ENCODE measurements around the gene GRK5.
A peak's percentile ranks its signal among the peaks of the same experiment; 100 is the strongest.
"Not testable (repeated sequence)": the region's sequence is repeated elsewhere in the genome, so short reads cannot be mapped to it uniquely, and the experiment has no call there.

GRK5 gene

DNA sequence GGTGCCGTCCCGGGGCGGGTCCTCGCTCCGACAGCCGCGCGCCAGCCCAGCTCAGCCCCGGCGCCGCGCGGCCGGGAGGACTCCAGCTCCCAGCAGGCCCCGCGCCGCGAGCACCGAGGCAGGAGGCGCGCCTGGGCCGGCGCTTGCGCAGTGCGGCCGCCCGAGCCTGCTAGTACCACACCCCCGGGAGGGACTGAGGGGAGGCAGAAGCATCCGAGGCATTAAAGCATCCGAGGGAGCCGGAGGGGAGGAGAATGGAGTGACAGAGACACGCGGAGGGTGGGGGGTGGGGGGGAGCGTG, at the start of gene GRK5:
TSS of gene GRK5 (plus strand) at position 206 of the 301 bp plus-strand sequence. CDS start 347 bp downstream, outside the sequence.
- peak; percentile 97 for DNase-seq (ENCODE audit: low spot score)

DNA sequence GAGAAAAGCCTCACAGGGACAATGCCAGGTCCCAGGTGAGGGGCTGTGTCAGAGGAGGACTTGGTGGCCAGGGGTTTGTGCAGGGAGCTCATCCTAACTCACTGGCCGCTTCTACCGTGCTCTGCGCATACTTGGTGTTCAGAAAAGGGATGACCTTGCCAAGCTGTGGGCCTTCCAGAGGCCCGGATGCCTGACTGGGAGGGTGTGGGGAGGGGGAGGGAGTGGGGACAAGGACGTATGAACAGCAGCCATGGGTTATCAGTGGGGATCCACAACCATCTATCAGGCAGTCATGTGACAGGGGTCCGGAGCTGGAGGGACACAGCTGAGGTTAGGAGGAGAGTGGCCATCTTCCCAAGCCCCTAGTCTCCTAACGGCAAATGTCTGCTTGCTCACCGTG, 48.0 kb upstream of the GRK5 start:
- no peak for DNase-seq (ENCODE audit: low spot score)

- no peak for DNase-seq (ENCODE audit: low spot score)
Observed at GRCh38 chr10:119161680-119162451, 45.5 kb upstream of the GRK5 start.

- DNase-seq (ENCODE audit: low spot score) = no peak
Observed at GRCh38 chr10:119162452-119163092, 44.8 kb upstream of the GRK5 start.

GRCh38 chr10:119165171-119166117, 41.9 kb upstream of the GRK5 start, which contains the start of gene SFXN4:
SFXN4 (minus strand) TSS chr10:119165714; CDS start chr10:119165647, 67 bp downstream.
- DNase-seq (ENCODE audit: low spot score) = peak; percentile 84

- no peak for DNase-seq (ENCODE audit: low spot score)
Observed at GRCh38 chr10:119166118-119166500, 41.3 kb upstream of the GRK5 start.

DNA sequence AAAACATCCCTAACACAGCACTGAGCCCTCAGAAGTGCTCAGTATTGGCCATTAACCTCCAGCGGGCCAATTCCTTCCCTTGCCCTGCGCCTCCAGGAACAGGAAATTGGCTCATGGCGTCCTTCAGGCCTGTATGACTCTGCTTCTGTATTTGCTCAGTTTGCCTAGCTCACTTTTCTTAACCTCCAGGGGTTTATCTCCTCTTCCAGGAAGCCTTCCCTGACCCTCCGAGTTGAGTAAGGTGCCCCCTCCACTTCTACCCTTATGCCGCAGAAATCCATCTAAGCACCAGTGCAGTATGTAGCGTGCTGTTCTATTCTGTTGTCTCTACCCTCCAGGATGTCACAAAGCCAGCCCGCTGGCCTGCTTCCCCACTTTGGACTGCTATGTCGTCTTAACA, 40.8 kb upstream of the GRK5 start:
- no peak for DNase-seq (ENCODE audit: low spot score)

GRCh38 chr10:119167041-119167440, 40.3 kb upstream of the GRK5 start:
- no peak for DNase-seq (ENCODE audit: low spot score)

DNA sequence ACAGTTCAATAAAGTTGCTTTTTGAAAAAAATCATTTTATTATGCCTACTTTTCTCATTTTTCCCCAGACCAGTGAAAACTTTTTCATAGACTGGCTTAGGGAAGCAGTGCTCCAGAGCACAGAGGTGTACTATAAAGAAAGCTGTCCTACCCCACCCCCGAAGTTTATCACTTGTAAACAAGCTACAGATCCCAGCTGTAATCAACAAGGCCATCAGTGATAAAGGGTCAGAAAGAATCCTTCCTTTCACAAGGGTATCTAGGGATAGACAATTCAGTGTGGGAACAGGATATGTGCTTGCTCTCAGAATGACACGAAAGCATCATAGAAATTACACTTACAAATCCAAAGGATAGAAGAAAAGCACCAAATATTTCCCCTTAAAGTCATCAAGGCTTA, 33.3 kb upstream of the GRK5 start:
- DNase-seq (ENCODE audit: low spot score) = no peak

GRCh38 chr10:119176166-119176565, 31.2 kb upstream of the GRK5 start:
- no peak for DNase-seq (ENCODE audit: low spot score)

GRCh38 chr10:119177708-119178371, 29.5 kb upstream of the GRK5 start:
- no peak for DNase-seq (ENCODE audit: low spot score)

DNA sequence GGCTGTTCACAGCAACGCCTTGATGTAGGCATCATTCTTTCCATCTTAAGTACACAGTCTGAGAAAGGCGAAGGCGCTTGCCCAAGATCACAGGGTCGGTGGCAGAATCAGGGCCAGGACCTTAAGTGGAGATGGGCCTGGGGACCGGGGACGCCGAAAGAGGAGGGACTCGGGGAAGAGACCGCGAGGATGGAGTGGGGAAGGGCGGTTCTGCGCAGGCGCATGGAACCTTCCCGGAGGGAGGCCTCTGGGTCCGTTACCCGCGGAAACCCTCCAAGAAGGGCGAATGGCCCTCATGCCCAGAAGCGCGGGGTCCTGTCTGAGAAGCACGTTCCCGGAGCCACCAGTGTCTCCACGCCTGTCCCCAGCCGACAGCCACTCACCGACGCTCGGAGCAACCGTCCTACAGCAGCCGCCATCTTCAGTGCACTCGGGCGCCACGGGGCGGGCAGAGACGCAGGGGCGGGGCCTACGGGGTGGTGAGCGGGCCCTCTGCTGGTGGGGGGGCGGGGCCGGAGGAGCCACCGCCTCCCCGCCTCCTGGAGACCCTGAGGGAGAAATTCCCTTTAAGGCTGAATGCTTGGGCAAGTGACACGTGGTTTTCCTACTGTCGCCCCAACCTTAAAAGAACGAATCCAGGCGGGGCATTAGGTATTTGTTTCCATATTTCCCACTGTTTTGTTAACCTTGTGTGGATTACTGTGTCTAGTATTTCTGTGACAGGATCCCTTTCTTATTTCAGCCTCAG, 28.8 kb upstream of the GRK5 start, which contains the start of gene PRDX3:
TSS of gene PRDX3 (minus strand) at position 441 of the 748 bp plus-strand sequence. CDS start at position 419, 22 bp downstream.
- peak; percentile 89 for DNase-seq (ENCODE audit: low spot score)

DNA sequence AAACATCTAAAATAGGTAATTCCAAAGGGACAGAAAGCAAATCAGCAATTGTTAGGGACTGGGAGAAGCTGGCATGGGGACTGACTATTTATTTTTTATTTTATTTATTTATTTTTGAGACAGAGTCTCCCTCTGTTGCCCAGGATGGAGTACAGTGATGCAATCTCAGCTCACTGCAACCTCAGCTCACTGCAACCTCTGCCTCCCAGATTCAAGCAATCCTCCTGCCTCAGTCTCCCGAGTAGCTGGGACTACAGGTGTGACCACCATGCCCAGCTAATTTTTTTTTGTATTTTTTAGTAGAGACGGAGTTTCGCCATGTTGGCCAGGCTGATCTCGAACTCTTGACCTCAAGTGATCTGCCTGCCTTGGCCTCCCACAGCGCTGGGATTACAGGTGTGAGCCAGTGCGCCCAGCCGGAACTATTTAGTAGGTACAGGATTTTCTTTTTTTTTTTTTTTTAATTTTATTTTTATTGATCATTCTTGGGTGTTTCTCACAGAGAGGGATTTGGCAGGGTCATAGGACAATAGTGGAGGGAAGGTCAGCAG, 26.4 kb upstream of the GRK5 start:
- DNase-seq (ENCODE audit: low spot score) = not testable (repeated sequence)

- DNase-seq (ENCODE audit: low spot score) = no peak
Observed at GRCh38 chr10:119183664-119184412, 23.5 kb upstream of the GRK5 start.

DNA sequence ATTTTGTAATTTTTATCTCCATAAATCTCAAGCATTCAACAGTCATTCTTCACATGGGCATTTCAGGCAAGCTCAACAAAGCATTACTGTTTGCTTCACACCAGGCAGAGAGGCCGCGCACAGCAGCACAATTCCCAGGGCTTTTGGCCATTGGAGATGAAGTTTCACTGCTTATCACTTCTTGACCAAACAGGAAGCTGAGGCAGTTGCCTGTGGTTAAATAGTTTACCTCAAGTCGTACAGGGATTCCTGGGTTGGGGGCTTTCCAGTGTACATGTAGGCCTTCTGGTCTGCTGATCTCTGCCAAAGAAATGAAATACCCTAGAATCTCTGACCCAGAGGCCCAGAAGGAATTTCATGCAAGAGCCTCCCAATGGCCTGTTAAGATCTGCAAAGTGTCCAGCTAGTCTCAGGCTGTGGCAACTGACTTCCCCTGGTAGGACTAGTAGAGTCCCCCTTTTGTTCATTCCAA, 17.5 kb upstream of the GRK5 start:
- no peak for DNase-seq (ENCODE audit: low spot score)

GRCh38 chr10:119190353-119190752, 17.0 kb upstream of the GRK5 start:
- DNase-seq (ENCODE audit: low spot score) = no peak

GRCh38 chr10:119190954-119191785, 16.2 kb upstream of the GRK5 start:
- DNase-seq (ENCODE audit: low spot score) = no peak

GRCh38 chr10:119191881-119192280, 15.5 kb upstream of the GRK5 start:
- no peak for DNase-seq (ENCODE audit: low spot score)

- DNase-seq (ENCODE audit: low spot score) = no peak
Observed at GRCh38 chr10:119197921-119198320, 9.4 kb upstream of the GRK5 start.
